DOHH2 (cell line): ENCODE measurements around the gene CGB2.

Source experiments
- EZH2phosphoT487 ChIP-seq: fragments of 200-600 bp; sonication (generic); IDR thresholded peaks from 2 replicates; pipeline ENCODE4 v1.6.1; 2017; ENCODE audit warnings: borderline replicate concordance, mild to moderate bottlenecking, antibody characterized with exemption, low read length, moderate library complexity, mixed read lengths
- TF ChIP-seq, protein P1 (sequence below): fragments of 200-600 bp; sonication (generic); IDR thresholded peaks from one replicate; pipeline ENCODE4 v1.5.1; 2014; ENCODE audit warnings: antibody characterized with exemption, mild to moderate bottlenecking, low read depth, low read length; ENCODE audit not compliant: poor library complexity, severe bottlenecking

DNA sequence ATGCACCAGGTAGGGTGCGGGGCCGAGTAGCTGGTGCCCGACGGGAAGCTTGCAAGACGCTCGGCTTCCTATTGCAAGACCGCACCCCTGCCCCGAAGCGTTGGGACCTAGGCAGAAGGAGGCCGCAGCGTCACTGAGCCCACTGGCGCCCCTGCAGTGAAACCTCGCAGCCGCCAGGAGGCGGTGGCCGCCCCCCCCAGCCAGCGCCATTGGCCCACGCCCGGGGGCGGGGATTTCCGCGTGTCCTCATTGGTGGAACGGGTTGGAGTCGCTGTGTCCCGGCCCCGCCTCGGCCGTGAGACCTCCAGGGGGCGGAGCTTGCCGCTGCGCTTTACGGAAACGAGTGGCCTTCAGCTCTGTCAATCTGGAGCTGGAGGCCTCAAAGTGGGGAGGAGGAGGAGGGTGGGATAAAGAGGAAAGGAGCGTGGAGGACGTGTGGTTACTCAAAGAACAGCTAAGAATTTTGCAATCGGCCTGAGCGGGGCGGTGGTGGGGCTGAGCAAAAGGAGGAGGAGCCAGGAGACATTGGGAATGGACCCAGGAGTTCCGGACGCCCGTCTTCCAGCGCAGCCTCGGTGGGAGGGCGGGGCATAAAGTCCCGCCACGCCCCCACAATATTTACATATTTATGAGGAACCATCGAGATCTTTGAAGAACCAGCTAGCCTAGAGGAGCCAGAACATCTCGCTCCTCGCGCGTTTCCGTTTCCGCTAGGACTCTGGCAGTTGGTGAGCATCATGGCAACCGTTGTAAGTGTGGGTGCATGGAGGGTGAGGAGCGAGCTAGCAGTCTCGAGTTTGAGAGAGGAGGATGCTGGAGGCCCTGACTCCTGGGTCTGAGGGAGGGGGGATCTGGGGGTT, 38.3 kb upstream of the CGB2 start, which contains the start of the genes GYS1 and RUVBL2:
- TF ChIP-seq, protein P1, sequence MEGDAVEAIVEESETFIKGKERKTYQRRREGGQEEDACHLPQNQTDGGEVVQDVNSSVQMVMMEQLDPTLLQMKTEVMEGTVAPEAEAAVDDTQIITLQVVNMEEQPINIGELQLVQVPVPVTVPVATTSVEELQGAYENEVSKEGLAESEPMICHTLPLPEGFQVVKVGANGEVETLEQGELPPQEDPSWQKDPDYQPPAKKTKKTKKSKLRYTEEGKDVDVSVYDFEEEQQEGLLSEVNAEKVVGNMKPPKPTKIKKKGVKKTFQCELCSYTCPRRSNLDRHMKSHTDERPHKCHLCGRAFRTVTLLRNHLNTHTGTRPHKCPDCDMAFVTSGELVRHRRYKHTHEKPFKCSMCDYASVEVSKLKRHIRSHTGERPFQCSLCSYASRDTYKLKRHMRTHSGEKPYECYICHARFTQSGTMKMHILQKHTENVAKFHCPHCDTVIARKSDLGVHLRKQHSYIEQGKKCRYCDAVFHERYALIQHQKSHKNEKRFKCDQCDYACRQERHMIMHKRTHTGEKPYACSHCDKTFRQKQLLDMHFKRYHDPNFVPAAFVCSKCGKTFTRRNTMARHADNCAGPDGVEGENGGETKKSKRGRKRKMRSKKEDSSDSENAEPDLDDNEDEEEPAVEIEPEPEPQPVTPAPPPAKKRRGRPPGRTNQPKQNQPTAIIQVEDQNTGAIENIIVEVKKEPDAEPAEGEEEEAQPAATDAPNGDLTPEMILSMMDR, result peak; percentile 79
- no peak for TF ChIP-seq EZH2phosphoT487
